Stimulated activated effector memory CD8-positive, alpha-beta T cell treated with anti-CD3 and anti-CD28 coated beads, Interleukin-12 subunit alpha, Interleukin-12 subunit beta, amount 100 ng/mL, for 72 hours (primary cell): ENCODE measurements around the gene ACBD3.

Experiments used
- ATAC-seq: fragments of 150-1000 bp; cut with Tn5 transposase; 2 replicates; pipeline ENCODE4 v1.10.0; 2021
- DNase-seq, 2 donors: peaks; one replicate each; pipeline ENCODE4 v3.0.0; 2021 to 2022; ENCODE audit warnings: low spot score in 2 of 2
- H3K27ac Mint-ChIP-seq: one replicate; pipeline ENCODE4 v1.8.0; 2022; ENCODE audit warnings: mild to moderate bottlenecking, mixed read lengths
- H3K36me3 Mint-ChIP-seq: one replicate; pipeline ENCODE4 v1.8.0; 2022; ENCODE audit warnings: mild to moderate bottlenecking, mixed read lengths
- H3K4me1 Mint-ChIP-seq: one replicate; pipeline ENCODE4 v1.8.0; 2022; ENCODE audit warnings: mixed read lengths
- H3K4me3 Mint-ChIP-seq: one replicate; pipeline ENCODE4 v1.8.0; 2022; ENCODE audit warnings: mild to moderate bottlenecking, mixed read lengths
- H3K9me3 Mint-ChIP-seq: one replicate; pipeline ENCODE4 v1.8.0; 2022; ENCODE audit warnings: mixed read lengths

Gene ACBD3

DNA sequence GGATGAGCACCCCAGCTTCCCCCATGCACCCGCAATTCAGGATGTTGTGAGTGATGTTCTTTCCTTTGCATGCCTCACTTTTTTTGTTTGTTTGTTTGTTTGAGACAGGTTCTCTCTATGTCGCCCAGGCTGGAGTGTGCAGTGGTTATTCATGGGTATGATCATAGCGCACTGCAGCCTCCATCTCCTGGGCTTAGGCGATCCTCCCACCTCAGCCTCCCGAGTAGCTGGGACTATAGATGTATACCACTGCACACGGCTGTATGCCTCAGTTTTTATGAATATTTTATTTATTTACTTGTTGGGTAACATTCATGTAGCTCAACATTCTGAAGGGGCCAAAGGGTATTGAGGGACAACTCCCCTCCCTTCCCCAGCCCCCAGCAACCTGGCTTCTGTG, 69.2 kb downstream of the ACBD3 start:
- Mint-ChIP-seq H3K36me3 (peaks cover 7% of the 10 kb centered on the region), H3K9me3 (no peaks in the 10 kb centered on the region), H3K4me3 (no peak overlapping the region), H3K27ac (no peak overlapping the region), H3K4me1 (peaks cover 5% of the 10 kb centered on the region)
- DNase-seq (no peak), ATAC-seq (no peak)

DNA sequence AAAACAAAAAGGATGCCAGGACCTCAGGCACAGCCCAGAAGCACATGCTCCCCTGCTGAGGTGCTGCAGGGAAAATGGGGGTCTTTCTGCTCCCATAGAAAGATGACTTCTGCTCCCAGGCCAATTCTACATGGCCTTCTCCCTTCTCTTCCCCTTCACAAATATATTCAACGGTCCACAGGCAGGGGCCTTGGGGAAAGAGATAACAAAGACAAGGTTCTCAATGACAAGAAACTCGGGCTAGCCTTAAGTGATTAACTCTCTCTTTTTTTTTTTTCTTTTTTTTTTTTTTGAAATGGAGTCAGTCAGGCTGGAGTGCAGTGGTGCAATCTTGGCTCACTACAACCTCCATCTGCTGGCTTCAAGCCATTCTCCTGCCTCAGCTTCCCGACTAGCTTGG, 69.9 kb downstream of the ACBD3 start:
- Mint-ChIP-seq H3K4me1 (peaks cover 5% of the 10 kb centered on the region), H3K9me3 (no peaks in the 10 kb centered on the region), H3K36me3 (peaks cover 12% of the 10 kb centered on the region), H3K27ac (no peak overlapping the region), H3K4me3 (no peak overlapping the region)
- DNase-seq (no peak), ATAC-seq (no peak)

DNA sequence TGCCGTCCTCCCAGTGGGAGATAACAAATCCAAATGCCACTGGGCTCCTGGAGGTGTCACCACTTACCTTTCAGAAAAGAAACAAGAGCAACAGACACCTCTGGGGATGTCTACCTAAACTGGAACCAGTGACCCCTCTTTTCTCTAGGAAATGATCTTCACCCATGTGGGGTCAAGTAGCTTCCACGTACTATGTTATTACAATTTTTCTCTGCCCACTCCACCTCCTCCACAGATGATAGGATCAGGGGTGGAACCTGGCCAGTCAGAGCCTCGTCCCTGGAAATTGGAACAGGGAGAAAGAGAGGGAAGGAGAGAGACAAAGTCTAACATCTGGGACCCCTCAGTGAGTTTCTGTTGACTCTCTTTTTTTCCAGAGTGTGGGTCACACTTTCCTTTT, 73.9 kb downstream of the ACBD3 start:
- H3K9me3 Mint-ChIP-seq = no peaks in the 10 kb centered on the region
- H3K36me3 Mint-ChIP-seq = peaks cover 21% of the 10 kb centered on the region
- peak overlapping the region; percentile 91 for H3K4me3 Mint-ChIP-seq
- peaks cover 30% of the 10 kb centered on the region for H3K4me1 Mint-ChIP-seq
- DNase-seq (no peak), ATAC-seq (no peak)
- H3K27ac Mint-ChIP-seq = peak overlapping the region; percentile 46

DNA sequence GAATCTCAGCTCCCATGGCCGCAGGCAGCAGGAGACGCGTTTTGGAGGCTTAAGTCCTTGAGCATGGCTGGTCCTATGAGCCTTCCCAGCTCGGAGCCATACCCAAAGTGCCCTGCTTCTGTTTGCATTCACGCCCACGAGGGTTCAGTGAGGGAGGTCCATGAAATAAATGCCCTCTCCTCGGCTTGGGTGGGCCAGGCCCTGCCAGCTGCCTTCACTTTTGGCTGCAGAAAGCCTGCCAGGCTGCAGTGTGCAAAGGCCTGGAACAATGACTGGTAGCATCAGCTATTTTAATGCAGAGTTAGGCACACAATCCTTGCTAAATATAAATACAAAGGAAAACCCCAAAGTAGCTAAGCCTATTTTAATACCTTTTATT, 74.7 kb downstream of the ACBD3 start:
- peaks cover 33% of the 10 kb centered on the region for H3K4me1 Mint-ChIP-seq
- H3K27ac Mint-ChIP-seq = peak overlapping the region; percentile 92
- H3K4me3 Mint-ChIP-seq = peak overlapping the region; percentile 91
- DNase-seq (no peak), ATAC-seq (no peak)
- H3K36me3 Mint-ChIP-seq = peaks cover 21% of the 10 kb centered on the region
- H3K9me3 Mint-ChIP-seq = no peaks in the 10 kb centered on the region

DNA sequence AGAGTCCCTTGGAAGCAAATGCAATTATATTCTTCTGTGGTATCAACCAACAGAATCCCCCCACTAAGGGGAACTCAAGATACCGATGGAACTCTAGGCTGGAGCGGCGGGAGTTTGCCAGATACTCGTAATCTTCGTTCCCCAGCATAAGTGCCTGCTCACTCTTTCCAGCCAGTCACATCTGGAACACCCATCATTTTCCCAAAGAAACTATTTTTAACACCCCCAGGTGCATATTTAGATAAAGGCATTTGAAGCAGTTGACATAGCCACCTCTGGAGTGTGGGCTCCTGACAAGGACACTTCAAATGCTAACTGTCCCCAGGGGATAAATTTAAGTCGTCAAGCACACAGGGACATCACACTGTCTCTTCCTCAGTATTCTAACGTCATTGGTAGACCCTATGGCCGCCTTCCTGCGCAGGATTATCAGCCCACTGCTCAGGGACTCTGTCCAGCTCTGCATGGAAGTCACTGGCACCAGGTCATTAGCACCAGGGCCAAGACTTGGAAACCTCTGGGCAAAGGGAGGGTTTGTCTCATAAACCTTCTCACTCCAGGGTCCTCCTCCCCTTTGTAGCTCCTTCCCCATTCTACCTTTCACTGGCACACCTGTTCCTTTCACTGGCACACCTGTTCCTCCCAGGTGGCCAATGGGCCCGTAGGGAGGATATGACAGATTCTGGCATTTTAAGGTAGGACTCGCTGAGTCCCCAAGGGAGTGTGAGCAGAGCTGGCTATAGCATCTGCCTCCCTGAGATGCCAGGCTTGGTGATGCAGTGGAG, 75.3 kb downstream of the ACBD3 start:
- Mint-ChIP-seq H3K9me3 (no peaks in the 10 kb centered on the region), H3K4me3 (peak overlapping the region; percentile 91), H3K4me1 (peaks cover 33% of the 10 kb centered on the region), H3K36me3 (peaks cover 21% of the 10 kb centered on the region), H3K27ac (peak overlapping the region; percentile 92)
- ATAC-seq = no peak
- no peak for DNase-seq

DNA sequence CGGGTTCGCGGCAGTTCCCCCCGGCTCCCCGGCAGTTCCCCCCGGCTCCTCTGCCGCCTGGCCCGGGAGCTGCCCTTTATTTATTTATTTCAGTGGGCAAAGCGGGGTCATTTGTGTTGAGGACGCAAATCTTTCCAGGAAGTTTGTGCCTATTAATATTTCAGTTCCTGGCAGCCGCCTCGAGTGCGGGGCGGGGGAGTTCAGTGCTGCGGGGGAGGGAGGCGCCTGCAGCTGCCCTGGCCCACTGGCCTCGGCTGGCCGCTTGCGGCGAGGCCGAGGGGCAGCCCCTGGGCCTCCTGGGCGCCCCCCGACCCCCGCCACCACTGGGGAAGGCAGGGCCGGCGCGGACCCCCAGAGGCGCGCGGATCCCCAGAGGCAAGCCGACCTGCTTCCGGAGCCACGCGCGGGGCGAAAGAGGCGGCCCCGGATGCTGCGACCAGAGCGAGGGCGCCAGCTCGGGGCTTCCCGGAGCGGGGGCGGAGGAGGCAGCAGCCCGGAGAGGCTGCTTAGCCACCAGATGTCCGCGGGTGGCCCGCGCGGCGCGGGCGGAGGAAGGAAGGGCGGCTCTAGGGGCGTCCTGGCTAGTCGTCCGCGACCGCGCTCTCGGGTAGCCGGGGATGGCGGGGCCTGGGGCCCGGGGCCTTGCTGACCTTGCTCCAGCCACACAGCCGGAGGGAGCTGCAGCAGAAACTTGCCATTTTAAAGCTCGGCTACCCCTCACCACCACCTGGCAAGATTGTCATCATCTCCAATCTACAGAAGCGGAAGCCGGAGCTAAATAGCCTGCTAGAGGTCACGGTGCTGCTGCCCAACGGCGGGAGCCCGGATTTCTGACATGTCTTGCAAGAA, 76.1 kb downstream of the ACBD3 start:
- DNase-seq = peak; percentile 76 to 90
- peaks cover 21% of the 10 kb centered on the region for H3K36me3 Mint-ChIP-seq
- peak overlapping the region; percentile 92 for H3K27ac Mint-ChIP-seq
- H3K4me3 Mint-ChIP-seq = peak overlapping the region; percentile 91
- H3K9me3 Mint-ChIP-seq = no peaks in the 10 kb centered on the region
- H3K4me1 Mint-ChIP-seq = peaks cover 33% of the 10 kb centered on the region
- ATAC-seq = peak; percentile 88

DNA sequence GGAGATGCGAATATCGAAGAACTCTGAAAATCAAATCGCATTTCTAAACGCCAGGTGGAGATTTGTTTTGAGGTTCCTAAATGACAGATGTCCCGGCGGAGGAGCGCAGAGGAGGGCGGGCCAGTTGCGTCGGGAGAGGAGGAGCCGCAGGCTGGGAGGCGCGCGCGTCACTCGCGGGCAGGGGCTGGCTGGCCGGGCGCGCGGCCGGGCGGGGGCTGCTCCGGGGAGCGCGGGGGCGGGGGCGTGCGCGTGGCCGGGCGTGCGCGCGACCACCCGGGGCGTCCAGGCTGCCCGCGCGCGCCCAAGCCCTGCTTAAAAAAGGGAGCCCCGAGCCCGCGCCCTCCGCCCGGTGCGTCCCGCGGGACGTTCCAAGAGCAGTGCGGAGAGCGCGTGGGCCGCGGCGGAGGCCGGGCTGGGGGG, 76.7 kb downstream of the ACBD3 start:
- peaks cover 21% of the 10 kb centered on the region for H3K36me3 Mint-ChIP-seq
- H3K27ac Mint-ChIP-seq = peak overlapping the region; percentile 92
- H3K4me1 Mint-ChIP-seq = peaks cover 36% of the 10 kb centered on the region
- DNase-seq = peak; percentile 70 to 88
- H3K9me3 Mint-ChIP-seq = no peaks in the 10 kb centered on the region
- peak overlapping the region; percentile 91 for H3K4me3 Mint-ChIP-seq
- ATAC-seq = peak; percentile 87

DNA sequence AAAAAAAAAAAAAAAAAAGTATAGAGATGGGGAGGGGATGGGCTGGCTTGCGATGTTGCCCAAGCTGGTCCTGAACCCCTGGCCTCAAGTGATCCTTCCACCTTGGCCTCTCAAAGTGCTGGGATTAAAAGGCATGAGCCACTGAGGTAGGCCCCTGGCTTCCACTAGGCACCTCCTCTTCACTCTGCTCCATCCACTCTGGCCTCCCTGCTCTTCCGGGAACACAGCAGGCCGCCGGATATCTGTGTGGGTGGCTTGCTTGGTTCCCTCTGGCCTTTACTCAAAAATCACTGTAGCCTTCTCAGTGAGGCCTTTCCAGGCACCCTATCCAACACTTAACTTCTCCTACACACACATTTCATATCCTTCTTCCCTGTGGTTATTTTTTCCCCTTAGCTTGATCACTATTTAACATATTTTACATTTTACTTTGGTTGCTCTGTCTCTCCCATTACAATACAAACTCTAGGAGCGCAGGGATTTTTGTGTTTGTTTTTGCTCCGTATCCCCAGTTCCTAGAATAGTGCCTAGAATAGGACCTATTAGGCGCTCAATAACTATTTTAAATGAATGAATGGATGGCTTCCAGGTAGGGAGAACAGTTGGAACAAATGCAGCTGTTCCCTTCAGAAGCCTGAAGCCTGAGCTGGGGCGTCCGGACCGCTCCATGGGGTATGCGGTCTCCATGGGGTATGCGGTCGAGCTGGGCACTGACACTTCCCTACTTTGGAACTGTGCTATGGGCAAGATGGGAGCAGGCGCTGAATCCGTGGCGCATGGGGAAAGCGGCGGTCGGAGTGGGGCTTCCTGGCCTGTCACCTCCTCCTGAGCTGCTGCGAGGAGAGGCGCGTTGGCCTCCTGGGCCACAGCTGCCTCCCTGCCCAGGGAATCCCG, 77.4 kb downstream of the ACBD3 start:
- Mint-ChIP-seq H3K27ac (peak overlapping the region; percentile 92), H3K36me3 (peaks cover 21% of the 10 kb centered on the region), H3K4me1 (peaks cover 39% of the 10 kb centered on the region), H3K4me3 (peak overlapping the region; percentile 91), H3K9me3 (no peaks in the 10 kb centered on the region)
- ATAC-seq (peak; percentile 4), DNase-seq (no peak)

DNA sequence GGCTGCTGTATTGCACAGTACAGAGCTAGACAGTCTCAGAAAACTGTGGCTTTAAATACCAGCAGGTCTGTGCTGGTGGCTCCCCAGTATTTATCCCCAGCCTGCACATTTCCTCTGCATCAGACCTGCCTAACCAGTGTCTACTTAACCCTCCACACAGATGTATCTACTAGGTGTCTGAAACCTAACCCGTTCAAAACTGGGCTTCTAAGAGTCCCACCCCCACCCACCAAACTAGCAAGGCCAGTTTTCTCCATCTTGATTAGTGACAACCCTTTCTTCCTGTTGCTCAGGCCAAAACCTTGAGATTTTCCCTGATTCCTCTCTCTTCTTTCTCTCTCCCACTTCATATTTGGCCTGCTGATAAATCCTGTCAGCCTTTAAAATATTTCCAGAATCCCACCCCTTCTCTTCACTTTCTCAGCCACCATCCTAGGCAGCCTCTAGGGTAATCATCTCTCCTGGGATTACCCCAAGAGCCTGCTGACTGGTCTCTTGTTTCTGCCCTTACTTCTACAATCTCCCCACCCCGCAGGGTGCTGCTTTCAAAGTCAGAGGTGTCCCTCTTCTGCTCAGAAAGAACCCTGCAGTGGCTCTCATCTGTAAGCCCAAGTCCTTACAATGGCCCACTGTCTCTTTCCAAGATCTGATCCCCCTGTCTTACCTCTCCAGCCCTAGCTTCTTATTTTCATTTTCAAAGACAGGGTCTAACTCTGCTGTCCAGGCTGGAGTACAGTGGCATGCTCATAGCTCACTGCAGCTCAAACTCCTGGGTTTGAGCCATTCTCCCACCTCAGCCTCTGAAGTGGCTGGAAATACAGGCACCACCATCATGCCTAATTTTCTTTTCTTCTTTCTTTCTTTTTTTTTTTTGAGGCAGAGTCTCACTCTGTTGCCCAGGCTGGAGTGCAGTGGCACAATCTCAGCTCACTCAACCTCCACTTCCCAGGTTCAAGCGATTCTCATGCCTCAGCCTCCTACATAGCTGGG, 78.8 kb downstream of the ACBD3 start:
- Mint-ChIP-seq H3K4me3 (no peak overlapping the region), H3K27ac (peak overlapping the region; percentile 69), H3K4me1 (peaks cover 37% of the 10 kb centered on the region), H3K36me3 (peaks cover 21% of the 10 kb centered on the region), H3K9me3 (no peaks in the 10 kb centered on the region)
- DNase-seq = no peak
- no peak for ATAC-seq

DNA sequence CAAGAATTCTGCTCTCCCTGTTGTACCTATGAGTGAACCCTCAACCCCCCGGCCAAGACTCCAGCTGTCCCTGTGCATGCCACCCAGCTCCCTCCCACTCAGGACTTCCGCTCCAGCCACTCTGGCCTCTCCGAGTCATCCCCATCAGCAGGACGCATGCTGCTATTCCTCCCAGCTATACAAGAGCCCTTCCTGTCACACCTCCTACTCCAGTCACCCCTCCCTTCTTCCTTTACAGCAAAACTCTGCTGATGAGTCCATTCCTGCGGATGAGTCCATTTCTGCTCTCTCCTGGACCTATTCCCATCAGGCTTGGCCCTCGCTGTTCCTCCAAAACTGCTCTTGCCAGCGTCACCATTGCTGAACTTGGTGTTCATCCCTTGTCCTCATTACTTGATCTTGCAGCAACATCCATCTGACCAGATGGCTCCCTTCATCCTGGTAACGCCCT, 81.8 kb downstream of the ACBD3 start:
- Mint-ChIP-seq H3K4me1 (peaks cover 31% of the 10 kb centered on the region), H3K36me3 (peaks cover 5% of the 10 kb centered on the region), H3K4me3 (no peak overlapping the region), H3K9me3 (no peaks in the 10 kb centered on the region), H3K27ac (no peak overlapping the region)
- ATAC-seq (no peak), DNase-seq (no peak)

DNA sequence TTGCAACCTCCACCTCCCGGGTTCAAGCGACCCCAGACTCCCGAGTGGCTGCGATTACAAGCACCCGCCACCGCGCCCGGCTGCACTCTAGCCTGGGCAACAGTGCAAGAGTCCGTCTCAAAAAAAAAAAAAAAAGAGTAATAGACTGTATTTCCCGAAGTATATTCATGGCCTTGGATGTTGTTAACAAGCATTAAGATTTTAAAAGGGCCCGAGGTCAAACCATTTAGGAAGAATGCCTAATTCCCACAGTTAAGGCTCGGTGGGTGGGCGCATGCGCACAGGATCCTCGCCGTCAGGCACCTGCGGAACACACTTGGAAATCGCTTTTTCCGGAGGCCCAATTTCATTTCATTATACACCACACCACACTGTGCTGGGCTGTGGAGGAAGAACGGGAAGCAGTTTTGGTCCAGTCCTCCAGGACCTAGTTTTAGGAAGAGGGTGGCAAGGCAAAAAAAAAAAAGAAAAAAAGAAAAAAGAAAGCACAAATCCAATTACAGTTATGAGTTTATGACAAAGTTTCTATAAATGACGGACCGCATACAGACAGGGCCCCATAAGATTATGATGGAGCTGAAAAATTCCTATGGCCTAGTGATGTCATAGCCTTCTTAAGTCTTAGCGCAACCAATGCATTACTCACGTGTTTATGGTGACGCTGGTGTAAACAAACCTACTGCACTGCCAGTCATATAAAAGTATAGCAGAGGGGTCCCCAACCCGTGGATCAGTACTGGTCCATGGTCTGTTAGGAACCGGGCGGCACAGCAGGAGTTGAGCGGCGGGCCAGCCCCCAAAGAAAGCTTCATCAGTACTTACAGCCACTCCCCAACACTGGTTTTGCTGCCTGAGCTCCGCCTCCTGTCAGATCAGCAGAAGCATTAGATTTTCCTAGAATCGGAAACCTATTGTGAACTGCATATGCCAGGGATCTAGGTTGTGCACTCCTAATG, 85.8 kb downstream of the ACBD3 start:
- Mint-ChIP-seq H3K4me1 (peaks cover 13% of the 10 kb centered on the region), H3K27ac (peak overlapping the region; percentile 63), H3K36me3 (no peaks in the 10 kb centered on the region), H3K9me3 (no peaks in the 10 kb centered on the region), H3K4me3 (peak overlapping the region; percentile 73)
- DNase-seq = peak in 1 of 2 donors; percentile 62
- peak; percentile 64 for ATAC-seq

DNA sequence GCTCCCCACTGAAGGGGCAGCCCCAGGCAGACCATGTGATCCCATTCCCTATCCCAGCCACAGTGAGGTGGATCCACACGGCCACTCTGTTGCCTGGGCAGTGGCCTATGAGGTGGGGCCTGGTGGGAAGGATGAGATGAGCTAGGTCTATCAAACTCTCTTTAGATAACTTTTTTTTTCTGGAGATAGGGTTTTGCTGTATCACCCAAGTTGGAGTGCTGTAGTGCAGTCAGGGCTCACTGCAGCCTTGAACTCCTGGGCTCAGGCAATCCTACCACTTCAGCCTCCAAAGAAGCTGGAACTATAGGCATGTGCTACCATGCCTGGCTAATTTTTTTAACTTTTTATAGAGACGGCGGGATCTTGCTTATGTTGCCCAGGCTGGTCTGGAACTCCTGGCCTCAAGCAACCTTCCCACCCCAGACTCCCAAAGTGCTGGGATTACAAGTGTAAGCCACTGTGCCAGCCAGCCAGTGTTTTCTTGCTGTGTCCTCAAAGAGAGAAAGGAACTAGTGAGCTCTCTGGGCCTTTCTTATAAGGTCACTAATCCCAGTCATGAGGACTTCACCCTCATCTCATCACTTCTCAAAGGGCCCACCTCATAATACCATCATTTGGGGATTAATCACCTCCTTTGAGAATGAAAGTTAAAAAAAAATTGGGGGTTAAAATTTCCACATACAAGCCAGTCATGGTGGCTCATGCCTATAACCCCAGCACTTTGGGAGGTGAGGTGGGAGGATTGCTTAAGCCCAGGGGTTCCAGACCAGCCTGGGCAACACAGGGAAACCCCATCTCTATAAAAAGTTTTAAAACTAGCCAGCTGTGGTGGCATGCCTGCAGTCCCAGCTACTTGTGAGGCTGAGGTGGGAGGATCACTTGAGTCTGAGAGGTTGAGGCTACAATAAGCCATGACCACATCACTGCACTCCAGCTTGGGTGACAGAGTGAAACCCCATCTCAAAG, 87.4 kb downstream of the ACBD3 start:
- H3K36me3 Mint-ChIP-seq = no peaks in the 10 kb centered on the region
- DNase-seq (no peak), ATAC-seq (peak; percentile 50)
- H3K9me3 Mint-ChIP-seq = no peaks in the 10 kb centered on the region
- peak overlapping the region; percentile 73 for H3K4me3 Mint-ChIP-seq
- H3K4me1 Mint-ChIP-seq = peaks cover 8% of the 10 kb centered on the region
- no peak overlapping the region for H3K27ac Mint-ChIP-seq
